SHP77 treated with DMSO at 0.1 percent for 48 hours (cell line): ENCODE results near the gene SLC25A34.

Experiments used
- DNase-seq: peaks from one replicate; lab custom pipeline; 2025; lab: John Stamatoyannopoulos, UW

SLC25A34 gene

GRCh38 chr1:15714406-15715136 is 21.5 kb upstream of the SLC25A34 start:
- DNase-seq = no peak

DNA sequence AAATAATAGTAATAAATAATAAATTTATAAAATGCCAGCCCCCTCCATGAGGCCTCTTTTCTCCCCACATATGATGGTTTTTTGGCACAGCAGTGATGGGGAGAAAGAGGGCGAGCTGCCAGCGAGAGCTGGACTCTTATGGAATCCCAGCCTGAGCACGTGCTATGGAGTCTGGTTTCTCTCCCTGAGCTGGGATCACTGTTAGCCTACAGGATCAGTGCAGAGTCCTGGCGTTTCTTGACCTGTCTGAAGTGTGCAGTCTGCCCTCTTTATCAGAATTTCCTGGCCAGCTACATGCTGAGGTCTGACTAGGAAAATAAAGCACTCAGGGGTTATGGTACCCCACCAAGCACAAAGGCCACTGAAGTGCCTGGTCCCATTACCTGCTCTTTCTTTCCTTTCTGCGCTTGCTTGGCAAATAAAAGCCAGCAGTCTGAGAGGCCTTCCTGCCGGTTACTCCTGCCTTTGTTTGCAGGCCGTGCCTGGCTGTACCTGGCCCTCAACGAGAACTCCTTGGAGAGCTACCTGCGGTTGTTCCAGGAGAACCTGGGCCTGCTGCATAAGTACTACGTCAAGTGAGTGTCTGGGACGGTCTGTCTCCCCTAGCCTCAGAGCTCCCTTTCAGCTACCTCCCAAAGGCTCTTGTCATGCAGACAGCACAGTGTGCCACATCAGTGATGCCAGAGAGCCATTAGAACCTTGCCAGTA is 18.5 kb upstream of the SLC25A34 start:
- DNase-seq = no peak

- DNase-seq = no peak
Observed at GRCh38 chr1:15718199-15718601, 17.9 kb upstream of the SLC25A34 start.

- DNase-seq = no peak
Observed at GRCh38 chr1:15719381-15720120, 16.5 kb upstream of the SLC25A34 start.

DNA sequence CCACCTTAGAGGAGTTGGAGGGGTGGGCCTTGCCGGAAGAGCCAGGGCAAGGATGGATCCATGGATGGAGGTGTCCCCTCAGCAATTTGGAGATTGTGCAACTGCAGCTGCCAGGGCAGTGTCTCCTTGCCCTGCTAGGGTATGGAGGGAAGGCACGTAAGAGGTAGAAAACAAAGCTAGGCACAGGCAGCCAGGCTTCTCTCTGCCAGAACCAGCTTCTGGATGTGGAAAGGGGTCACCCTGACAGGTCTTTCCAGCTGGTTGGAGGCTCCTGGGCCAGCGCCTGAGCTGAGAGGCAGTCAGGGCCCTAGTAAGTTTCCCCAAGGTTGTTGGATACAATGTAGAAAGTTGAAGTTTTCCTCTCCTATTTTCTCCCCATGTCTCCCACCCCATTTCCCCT is 15.2 kb upstream of the SLC25A34 start:
- no peak for DNase-seq

DNA sequence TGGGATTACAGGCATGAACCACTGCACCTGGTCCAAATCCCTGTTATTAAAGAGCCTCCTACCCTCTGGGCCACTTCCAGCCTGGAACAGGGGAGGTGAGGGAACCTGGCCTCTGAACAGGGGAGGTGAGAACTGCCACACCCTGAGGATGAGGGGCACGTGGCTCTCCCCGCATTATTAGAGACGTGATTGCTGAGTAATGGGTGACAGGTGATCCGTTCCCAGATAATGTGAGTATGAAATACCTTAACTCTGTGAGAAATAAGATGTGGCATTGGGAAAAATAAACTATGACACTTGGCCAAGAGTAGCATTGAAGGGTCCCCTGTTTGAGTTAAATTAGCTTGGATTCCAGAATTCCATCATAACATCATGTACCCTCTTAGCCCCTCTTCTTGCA is 13.6 kb upstream of the SLC25A34 start:
- DNase-seq = no peak

- DNase-seq = no peak
Observed at GRCh38 chr1:15722836-15723532, 13.1 kb upstream of the SLC25A34 start.

DNA sequence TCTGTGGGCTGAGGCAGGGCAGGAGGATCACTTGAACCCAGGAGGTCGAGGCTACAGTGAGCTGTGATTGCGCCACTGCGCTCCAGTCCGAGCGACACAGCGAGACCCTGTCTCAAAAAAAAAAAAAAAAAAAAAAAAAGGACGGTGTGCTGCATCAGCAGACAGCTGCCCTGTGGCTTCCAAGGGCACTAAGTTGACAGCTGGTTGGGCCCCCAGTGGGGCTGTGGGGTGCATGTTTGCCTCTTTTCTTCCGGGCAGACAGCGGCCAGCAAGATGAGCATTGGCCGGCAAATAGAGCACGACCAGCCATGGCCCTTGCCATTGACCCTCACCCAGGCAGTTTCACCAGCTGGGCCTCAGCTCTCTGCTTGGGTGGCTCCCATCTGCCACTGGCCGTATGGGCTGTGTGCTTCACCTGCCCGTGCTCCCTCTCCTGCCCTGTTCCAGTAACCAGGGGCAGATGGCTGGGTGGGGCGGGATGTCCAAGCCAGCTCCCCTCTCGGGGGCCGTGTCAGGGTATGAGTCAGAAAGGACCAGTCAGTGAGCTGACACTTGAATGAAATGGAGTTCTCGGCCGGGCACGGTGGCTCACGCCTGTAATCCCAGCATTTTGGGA is 12.3 kb upstream of the SLC25A34 start:
- DNase-seq = peak; percentile 74

DNA sequence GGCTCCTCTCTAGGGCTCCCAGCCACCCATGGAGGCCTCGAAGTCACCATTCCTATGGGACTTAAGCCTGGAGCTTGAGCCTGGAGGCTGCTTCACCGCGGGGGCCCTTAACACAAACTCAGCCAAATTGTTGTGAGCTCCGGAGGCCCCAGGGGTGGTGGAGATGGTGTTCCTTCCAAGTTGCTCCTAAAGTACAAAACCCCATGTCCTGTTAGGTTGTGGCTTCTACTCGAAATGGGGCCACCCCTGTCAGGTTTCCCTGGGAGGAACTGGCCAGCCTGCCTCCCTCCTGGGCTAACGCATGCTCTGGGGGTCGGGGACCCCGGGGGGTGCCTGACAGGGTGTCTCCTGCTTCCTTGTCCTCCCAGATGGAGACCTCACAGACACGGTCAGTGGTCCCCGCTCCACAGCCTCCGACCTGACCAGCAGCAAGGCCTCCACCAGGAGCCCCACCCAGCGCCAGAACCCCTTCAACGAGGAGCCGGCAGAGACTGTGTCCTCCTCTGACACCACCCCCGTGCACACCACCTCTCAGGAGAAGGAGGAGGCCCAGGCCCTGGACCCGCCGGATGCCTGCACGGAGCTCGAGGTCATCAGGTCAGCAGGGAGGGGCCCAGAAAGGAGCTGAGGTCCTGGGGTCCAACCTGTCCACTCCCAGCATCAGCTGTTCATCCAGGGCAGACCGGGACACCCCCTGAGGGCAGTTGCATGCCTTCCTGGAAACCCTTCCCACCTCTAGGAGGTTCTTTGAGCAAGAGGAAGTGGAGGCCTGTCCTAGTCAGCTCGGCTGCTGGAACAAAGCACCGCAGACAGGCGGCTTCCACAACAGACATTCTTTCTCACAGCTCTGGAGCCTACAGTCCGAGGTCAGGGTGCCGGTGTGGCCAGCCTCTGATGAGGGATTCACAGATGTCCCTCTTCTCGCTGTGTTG is 10.8 kb upstream of the SLC25A34 start:
- no peak for DNase-seq

DNA sequence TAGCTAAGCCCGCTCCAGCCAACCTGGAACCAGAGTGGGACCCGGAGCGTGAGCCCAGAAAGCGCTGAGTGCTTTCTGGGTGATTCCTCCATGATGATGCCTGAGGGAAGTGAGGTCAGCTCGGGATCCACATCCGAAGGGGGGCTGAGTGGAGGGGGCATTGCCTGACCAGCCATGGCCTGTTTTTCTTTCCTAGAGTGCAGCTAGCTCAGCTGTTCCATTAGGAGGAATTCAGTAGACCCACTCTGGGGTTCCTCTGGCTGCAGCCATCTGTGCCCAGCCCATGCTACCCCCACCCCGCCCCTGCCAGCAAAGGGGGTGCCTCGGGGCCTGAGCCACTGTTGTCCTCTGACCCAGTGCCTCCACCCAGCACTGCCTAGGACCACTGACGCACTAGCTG is 9.6 kb upstream of the SLC25A34 start:
- DNase-seq = no peak

DNA sequence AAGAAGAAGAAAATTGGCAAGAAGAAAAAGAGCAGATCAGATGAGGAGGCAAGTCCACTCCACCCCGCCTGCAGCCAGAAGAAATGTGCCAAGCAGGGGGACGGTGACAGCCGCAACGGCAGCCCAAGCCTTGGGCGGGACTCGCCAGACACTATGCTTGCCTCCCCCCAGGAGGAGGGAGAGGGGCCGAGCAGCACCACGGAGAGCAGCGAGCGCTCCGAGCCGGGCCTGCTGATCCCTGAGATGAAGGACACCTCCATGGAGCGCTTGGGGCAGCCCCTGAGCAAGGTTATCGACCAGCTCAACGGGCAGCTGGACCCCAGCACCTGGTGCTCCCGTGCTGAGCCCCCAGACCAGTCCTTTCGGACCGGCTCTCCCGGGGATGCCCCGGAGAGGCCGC is 9.0 kb upstream of the SLC25A34 start:
- no peak for DNase-seq

- DNase-seq = no peak
Observed at GRCh38 chr1:15727424-15727823, 8.6 kb upstream of the SLC25A34 start.

DNA sequence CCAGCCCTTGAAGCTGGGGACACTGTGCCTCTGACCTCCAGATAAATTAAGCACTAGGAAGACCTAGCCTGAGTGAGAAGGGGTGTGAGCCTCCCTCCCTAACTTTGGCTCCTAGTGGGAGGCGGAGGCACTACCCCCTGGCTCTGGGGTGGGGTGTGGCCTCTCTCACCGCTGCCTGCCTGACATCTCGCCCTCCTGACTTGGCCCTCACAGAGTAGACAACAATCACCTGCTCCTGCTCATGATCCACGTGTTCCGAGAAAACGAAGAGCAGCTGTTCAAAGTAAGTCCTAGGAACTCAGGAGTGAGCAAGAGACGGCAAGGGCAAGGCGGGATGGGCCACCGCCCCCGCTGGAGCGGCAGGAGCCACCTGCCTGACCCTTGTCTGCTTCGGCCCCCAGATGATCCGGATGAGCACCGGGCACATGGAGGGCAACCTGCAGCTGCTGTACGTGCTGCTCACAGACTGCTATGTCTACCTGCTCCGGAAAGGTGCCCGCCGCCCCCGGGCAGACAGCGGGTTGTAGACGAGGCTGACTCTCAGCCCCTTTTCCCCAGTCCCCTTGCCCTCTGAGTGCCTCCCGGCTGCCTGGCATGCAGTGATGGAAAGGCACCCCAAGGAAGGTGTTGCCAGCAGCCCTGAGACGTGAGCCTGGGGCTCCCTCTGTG is 8.1 kb upstream of the SLC25A34 start:
- peak; percentile 21 for DNase-seq

DNA sequence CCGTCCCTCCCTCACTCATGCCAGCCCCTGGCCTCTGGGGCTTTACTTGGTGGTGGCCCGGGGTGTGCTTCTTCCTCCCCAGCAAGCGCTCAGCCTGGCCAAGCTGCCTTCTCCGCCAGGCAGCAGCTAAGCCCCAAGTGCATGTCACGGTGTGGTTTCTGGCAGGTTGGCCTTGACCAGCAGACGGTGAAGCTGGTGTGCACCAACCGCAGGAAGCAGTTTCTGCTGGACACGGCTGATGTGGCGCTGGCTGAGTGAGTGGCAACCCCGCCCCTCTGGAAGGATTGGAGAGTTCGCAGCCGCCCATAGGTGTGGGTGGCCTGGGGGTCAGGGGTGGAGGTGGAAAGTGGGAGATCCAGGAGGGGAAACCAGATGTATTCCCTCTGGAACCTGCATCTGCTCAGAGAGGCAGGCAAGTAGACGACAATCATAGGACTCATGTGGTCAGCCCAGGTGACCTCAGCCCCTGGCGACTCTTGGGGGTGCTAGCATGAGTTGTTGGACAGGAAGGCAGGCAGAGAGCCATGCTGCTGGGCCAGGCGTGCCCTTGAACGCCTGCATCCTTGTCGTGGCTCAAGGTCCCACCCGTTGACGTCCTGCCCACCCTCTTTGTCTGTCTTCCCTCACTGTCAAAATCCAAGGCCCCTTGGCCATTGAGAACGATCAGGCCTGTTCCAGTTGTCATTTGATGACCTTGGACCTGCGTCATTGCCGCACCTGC is 7.0 kb upstream of the SLC25A34 start:
- DNase-seq = no peak

- no peak for DNase-seq
Observed at GRCh38 chr1:15730423-15730822, 5.6 kb upstream of the SLC25A34 start.

DNA sequence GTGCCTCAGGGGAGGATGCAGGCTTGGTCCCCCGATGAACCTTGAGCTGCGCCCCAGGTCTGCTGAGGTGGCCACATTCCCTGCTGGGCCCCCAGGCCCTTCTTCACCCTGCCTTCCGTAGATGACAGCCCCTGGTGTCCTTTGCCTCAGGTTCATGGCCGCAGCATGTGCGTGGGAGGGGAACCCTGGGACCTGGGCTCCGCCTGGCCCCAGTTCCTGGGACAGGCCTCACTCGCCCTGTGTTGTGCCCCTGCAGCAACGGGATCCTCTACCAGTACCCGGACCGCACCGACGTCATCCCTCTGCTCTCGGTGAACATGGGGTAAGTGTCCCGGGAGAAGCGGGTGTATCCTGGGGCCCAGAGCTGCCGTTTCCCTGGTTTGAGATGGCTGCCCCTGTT is 5.1 kb upstream of the SLC25A34 start:
- DNase-seq = no peak

- no peak for DNase-seq
Observed at GRCh38 chr1:15731735-15732685, 4.0 kb upstream of the SLC25A34 start.

GRCh38 chr1:15732686-15733081 is 3.4 kb upstream of the SLC25A34 start:
- DNase-seq = no peak
